Heart left ventricle (tissue), 16 donors: ENCODE results near the gene NFATC2IP. TPM values are rescaled to one million over a fixed set of nuclear protein-coding genes. Genes with fewer than 3 reads are reported as not detected.

Experiments
- ATAC-seq, 4 donors: fragments of 200-7000 bp; cut with Tn5 transposase; one replicate each; pipeline ENCODE4 v1.9.1; 2020 to 2022; ENCODE audit warnings: moderate library complexity in 4 of 4, mild to moderate bottlenecking in 3 of 4, moderate number of reproducible peaks in 1 of 4
- DNase-seq, 5 donors: peaks; one replicate each; pipeline ENCODE4 v3.0.0-alpha.2; 2020
- H3K27ac ChIP-seq, 12 donors: fragments of 200-600 bp; sonication (generic) in 4 of 12; one replicate each; pipeline versions ENCODE4 v1.5.0 to v1.8.0; 2016 to 2022; ENCODE audit warnings: mild to moderate bottlenecking in 2 of 12
- H3K27me3 ChIP-seq, 9 donors: fragments of 200-600 bp; sonication (generic) in 2 of 9; one replicate each; pipeline versions ENCODE4 v1.5.1 to v1.8.0; 2016 to 2022; ENCODE audit warnings: mild to moderate bottlenecking in 3 of 9
- H3K36me3 ChIP-seq, 9 donors: fragments of 200-600 bp; sonication (generic) in 2 of 9; one replicate each; pipeline versions ENCODE4 v1.5.0 to v1.8.0; 2018 to 2022; ENCODE audit warnings: mild to moderate bottlenecking in 2 of 9
- H3K4me1 ChIP-seq, 12 donors: fragments of 200-600 bp; sonication (generic) in 4 of 12; one replicate each; pipeline versions ENCODE4 v1.5.0 to v1.8.0; 2016 to 2022; ENCODE audit warnings: mild to moderate bottlenecking in 3 of 12
- H3K4me3 ChIP-seq, 12 donors: fragments of 200-600 bp; sonication (generic) in 4 of 12; one replicate each; pipeline versions ENCODE4 v1.5.0 to v1.8.0; 2017 to 2022; ENCODE audit warnings: mild to moderate bottlenecking in 9 of 12, moderate library complexity in 4 of 12
- H3K9me3 ChIP-seq, 12 donors: fragments of 200-600 bp; sonication (generic) in 4 of 12; one replicate each; pipeline versions ENCODE4 v1.5.0 to v1.8.0; 2016 to 2022; ENCODE audit warnings: mild to moderate bottlenecking in 1 of 12
- POLR2A ChIP-seq, 2 donors: fragments of 450-650 bp; IDR thresholded peaks; one replicate each; pipeline ENCODE4 v1.6.1; 2017; ENCODE audit warnings: antibody characterized with exemption in 2 of 2, mild to moderate bottlenecking in 2 of 2, moderate library complexity in 2 of 2
- WGBS, 4 donors: extraction: QIAGEN DNeasy Blood & Tissue Kit in 2 of 4; methylation state at CpG; one replicate each; pipeline versions ENCODE4 v1.1.5 to v1.1.7; 2013 to 2018; 5-methylcytosine and 5-hydroxymethylcytosine counted together
- intact Hi-C, 10 donors: fragments of 100-400 bp; cut with DNase I; formaldehyde crosslinking; loops; one replicate each; pipeline versions ENCODE4 v1.11.1 to v1.14.2; 2022
- polyA plus RNA-seq, 2 donors: library from polyadenylated mRNA; stranded (reverse); fragments of 200-250 nt; gene quantifications; one replicate each; pipeline ENCODE4 v1.2.3, GENCODE V29; 2013
- total RNA-seq, 9 donors: library from RNA; depleted of rRNA in 2 of 9; stranded (reverse); fragments of >200 nt in 2 of 9; fragmentation: NEBNext Ultra II Directional in 3 of 9; extraction: Animal tissue kit (Norgen Biotek cat#: 25700) in 3 of 9; gene quantifications; one replicate each; pipeline versions ENCODE4 v1.1.0 to v1.2.4, GENCODE V29; 2016 to 2023
- TF ChIP-seq, protein P1 (sequence below), 12 donors: fragments of 200-600 bp; sonication (generic) in 4 of 12; IDR thresholded peaks; one replicate each; pipeline versions ENCODE4 v1.5.0 to v1.8.0; 2018 to 2022; ENCODE audit warnings: antibody characterized with exemption in 12 of 12, mild to moderate bottlenecking in 5 of 12
- donor health status: ischemic (EF 13 %, LVEDD 7.1; RV severe dilation, severe dysfunction).
- donor health status: healthy with polysubstance abuse.
- donor health status: DM: no; HTN: yes; CAD: no.
- donor health status: DM: no; HTN: no; CAD: no.
- donor health status: ischemic (EF 25% LVEDD 6.9; RV normal size, moderate dysfunction).
- donor health status: ischemic (EF 25% LVEDD 5.7; RV mildly dilated, moderate dysfunction).
- donor health status: healthy.
- donor health status: DM: yes; HTN: yes; CAD: no.
- donor health status: ischemic (EF 35%, LVEDD 5.7; RV mildly dilated, moderate dysfunction).
- donor health status: nonischemic (EF 11% LVEDD 7.7; RV severe dilation, severe dysfunction).
- donor health status: DM: yes; HTN: yes; CAD: no.
- donor health status: PGD.
- donor health status: ischemic (EF 29% LVEDD 5.4; RV normal size, mild dysfunction).
- donor health status: nonischemic (EF 23%, LVEDD 6.1; RV moderate dilation, normal function).

The NFATC2IP gene
- total and polyA plus RNA-seq, 11 donors: 11.1 to 25.3 (median 19.5) TPM

DNA sequence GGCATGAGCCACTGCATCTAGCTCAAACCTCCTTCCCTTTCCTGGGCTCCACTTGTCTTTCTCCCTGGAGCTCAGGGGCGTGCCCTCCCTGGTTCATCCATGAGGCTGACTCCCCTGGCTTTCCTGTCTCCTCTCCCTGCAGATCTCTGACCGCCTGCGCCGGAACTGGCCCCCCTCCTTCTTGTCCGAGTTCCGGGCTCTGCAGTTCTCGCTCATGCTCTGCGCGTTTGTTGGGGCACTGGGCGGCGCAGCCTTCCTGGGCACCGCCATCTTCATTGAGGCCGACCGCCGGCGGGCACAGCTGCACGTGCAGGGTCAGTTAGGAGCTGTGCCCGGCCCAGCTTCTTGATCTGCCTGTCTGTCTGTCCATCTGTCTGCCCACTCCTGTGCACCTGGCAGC is 32.9 kb downstream of the NFATC2IP start:
- intact Hi-C loops: no loop called here
- Histone ChIP-seq H3K4me1 (peaks cover 0 to 13% (median 0%) of the 10 kb centered on the region in 12 donors), H3K27ac (peak overlapping the region in 1 of 12 donors; percentile 79), H3K9me3 (peaks cover 0 to 12% (median 6%) of the 10 kb centered on the region in 12 donors), H3K27me3 (no peaks in the 10 kb centered on the region), H3K4me3 (no peak overlapping the region), H3K36me3 (peaks cover 0 to 96% (median 73%) of the 10 kb centered on the region in 9 donors)
- TF ChIP-seq POLR2A (IDR thresholded peaks at IDR 0.05): no peak
- TF ChIP-seq, protein P1, sequence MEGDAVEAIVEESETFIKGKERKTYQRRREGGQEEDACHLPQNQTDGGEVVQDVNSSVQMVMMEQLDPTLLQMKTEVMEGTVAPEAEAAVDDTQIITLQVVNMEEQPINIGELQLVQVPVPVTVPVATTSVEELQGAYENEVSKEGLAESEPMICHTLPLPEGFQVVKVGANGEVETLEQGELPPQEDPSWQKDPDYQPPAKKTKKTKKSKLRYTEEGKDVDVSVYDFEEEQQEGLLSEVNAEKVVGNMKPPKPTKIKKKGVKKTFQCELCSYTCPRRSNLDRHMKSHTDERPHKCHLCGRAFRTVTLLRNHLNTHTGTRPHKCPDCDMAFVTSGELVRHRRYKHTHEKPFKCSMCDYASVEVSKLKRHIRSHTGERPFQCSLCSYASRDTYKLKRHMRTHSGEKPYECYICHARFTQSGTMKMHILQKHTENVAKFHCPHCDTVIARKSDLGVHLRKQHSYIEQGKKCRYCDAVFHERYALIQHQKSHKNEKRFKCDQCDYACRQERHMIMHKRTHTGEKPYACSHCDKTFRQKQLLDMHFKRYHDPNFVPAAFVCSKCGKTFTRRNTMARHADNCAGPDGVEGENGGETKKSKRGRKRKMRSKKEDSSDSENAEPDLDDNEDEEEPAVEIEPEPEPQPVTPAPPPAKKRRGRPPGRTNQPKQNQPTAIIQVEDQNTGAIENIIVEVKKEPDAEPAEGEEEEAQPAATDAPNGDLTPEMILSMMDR (IDR thresholded peaks at IDR 0.05): no peak
- ATAC-seq (no peak), DNase-seq (peak in 1 of 5 donors; percentile 61)
- 93 to 97% (median 93%) methylated on average over 18 of the region's 18 CpGs for WGBS, 4 donors

GRCh38 chr16:28984091-28984490 is 33.4 kb downstream of the NFATC2IP start:
- Histone ChIP-seq H3K27ac (peak overlapping the region in 1 of 12 donors; percentile 79), H3K9me3 (peaks cover 0 to 12% (median 6%) of the 10 kb centered on the region in 12 donors), H3K27me3 (no peaks in the 10 kb centered on the region), H3K4me1 (peaks cover 0 to 13% (median 0%) of the 10 kb centered on the region in 12 donors), H3K36me3 (peaks cover 0 to 91% (median 69%) of the 10 kb centered on the region in 9 donors), H3K4me3 (peak overlapping the region in 1 of 12 donors; percentile 61)
- no peak for TF ChIP-seq POLR2A (IDR thresholded peaks at IDR 0.05)
- TF ChIP-seq, protein P1 (IDR thresholded peaks at IDR 0.05): no peak
- WGBS, 4 donors: 78 to 88% (median 82%) methylated on average over 12 of the region's 12 CpGs
- intact Hi-C loops: no loop called here
- DNase-seq (no peak), ATAC-seq (no peak)

GRCh38 chr16:28984619-28985135 is 33.9 kb downstream of the NFATC2IP start, which contains the start of gene LAT:
Gene LAT (plus strand): TSS chr16:28985052. CDS start chr16:28985418, 366 bp downstream.
- Histone ChIP-seq H3K4me3 (peak within 1 kb of the TSS in 3 of 12 donors; percentile 4 to 61 (median 31)), H3K27me3 (no peaks in the 10 kb centered on the region), H3K36me3 (peaks cover 0 to 91% (median 64%) of the 10 kb centered on the region in 9 donors), H3K9me3 (peaks cover 0 to 12% (median 6%) of the 10 kb centered on the region in 12 donors), H3K27ac (peak within 1 kb of the TSS in 1 of 12 donors; percentile 79), H3K4me1 (peaks cover 0 to 13% (median 0%) of the 10 kb centered on the region in 12 donors)
- intact Hi-C loops: no loop called here
- DNase-seq (peak in 2 of 5 donors; percentile 24 to 74), ATAC-seq (peak in 2 of 4 donors; percentile 6 to 19)
- TF ChIP-seq, protein P1 (IDR thresholded peaks at IDR 0.05): no peak
- no peak for TF ChIP-seq POLR2A (IDR thresholded peaks at IDR 0.05)
- WGBS, 4 donors: 68 to 86% (median 78%) methylated on average over 4 to 24 of the region's 24 CpGs

DNA sequence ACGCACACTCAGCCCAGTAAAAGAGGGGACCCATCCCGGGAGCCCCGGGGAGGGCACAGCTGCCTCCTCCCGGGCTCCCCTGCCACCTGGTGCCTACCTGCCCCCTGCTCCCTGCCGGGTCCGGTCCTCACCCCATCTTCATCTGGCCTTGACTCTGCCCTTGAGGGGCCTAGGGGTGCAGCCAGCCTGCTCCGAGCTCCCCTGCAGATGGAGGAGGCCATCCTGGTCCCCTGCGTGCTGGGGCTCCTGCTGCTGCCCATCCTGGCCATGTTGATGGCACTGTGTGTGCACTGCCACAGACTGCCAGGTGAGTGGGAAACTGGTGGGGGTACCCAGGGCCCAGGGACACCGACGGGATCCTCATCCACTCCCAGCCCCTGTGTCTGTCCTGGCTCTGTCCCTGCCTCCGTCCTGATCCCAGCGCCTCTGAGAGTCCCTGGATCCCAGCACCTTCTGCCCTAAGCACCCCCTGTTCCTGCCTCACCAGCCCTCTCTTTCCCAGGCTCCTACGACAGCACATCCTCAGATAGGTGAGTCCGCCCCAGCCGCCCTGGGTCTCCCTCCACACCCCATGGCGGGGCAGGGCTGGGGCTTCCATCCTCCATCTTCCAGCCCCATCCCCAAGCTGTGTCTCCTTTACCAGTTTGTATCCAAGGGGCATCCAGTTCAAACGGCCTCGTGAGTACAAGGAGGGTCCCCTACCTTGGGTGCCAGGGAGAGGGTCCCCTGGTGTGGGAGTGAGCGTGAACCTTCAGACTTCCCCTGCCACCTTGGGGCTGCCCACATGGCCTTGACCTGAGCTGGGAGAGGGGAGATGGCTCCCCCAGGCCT is 34.7 kb downstream of the NFATC2IP start:
- peaks cover 0 to 86% (median 57%) of the 10 kb centered on the region in 9 donors for H3K36me3 ChIP-seq

More for the DNA sequence above, 34.7 kb downstream of the NFATC2IP start:
- Histone ChIP-seq H3K4me3 (peak overlapping the region in 3 of 12 donors; percentile 4 to 61 (median 31)), H3K9me3 (peaks cover 0 to 12% (median 6%) of the 10 kb centered on the region in 12 donors), H3K27me3 (no peaks in the 10 kb centered on the region), H3K27ac (peak overlapping the region in 1 of 12 donors; percentile 79), H3K4me1 (peaks cover 0 to 13% (median 0%) of the 10 kb centered on the region in 12 donors)
- DNase-seq (no peak), ATAC-seq (peak in 1 of 4 donors; percentile 10)
- intact Hi-C loops: no loop called here
- 80 to 93% (median 91%) methylated on average over 15 to 19 of the region's 19 CpGs for WGBS, 4 donors
- TF ChIP-seq, protein P1 (IDR thresholded peaks at IDR 0.05): no peak
- TF ChIP-seq POLR2A (IDR thresholded peaks at IDR 0.05): no peak
